NT2/D1 (cell line): Measurements from ENCODE around the gene PIK3R3.

ENCODE experiments used
- SUZ12 ChIP-seq: IDR thresholded peaks from 2 replicates; pipeline ENCODE4 v1.6.1; 2011; ENCODE audit not compliant: insufficient read length, insufficient read depth; ENCODE audit errors: extremely low read depth
- YY1 ChIP-seq: IDR thresholded peaks from 2 replicates; pipeline ENCODE4 v1.6.1; 2011; ENCODE audit not compliant: insufficient read length, insufficient read depth
- ZNF274 ChIP-seq: IDR thresholded peaks from 2 replicates; pipeline ENCODE4 v1.6.1; 2011; ENCODE audit warnings: mild to moderate bottlenecking, low read depth, low read length

GRCh38 chr1:46044116-46044515 lies 88.3 kb downstream of the PIK3R3 start:
- TF ChIP-seq SUZ12, result no peak
- TF ChIP-seq YY1, result no peak
- no peak for TF ChIP-seq ZNF274
